NCI-H446 (cell line): Measurements from ENCODE around the gene MT3.

ENCODE experiments used
- DNase-seq, 2 experiments: peaks; one replicate each; lab custom pipeline; 2025; lab: John Stamatoyannopoulos, UW

The MT3 gene

DNA sequence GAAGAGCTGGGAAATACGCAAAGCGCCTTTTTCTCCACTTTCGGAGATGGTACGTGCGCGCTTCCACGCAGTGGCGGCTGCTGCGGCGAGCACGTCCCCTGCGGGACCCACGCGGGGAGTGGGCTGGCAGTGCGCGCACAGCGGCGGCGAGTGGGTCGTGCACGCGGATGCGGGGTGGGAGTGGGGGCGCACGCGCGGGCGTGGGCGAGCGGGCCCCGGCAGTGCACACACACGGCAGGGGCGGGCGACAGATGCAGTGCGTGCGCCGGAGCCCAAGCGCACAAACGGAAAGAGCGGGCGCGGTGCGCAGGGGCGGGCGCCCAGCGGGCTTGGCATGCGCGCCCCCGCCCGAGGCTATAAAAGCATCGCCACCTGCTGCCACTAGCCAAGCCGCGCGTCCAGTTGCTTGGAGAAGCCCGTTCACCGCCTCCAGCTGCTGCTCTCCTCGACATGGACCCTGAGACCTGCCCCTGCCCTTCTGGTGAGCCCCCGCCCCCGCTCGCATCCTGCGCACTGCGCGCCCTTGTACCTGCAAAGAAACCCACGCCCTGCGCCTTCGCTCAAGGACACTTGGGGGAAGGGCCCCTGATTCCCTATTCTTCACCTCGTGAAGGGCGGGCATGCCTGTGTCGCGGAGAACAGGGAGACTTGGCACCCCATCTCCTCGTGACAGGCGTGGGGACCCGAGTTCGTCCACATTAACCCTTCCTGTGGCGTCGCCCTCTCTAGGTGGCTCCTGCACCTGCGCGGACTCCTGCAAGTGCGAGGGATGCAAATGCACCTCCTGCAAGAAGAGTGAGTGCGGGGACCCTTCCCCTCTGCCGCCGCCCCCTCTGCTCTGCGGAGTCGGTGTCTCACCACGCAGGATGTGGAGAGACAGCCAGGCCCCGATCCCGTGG is at the start of gene MT3:
Gene MT3, plus strand, starts transcription at position 388 of the 899 bp plus-strand sequence. Its CDS starts 63 bp downstream, at position 451.
- DNase-seq = no peak

GRCh38 chr16:56539656-56540055 is 49.7 kb upstream of the MT3 start:
- peak; percentile 7 to 60 for DNase-seq

GRCh38 chr16:56542039-56542438 is 47.3 kb upstream of the MT3 start:
- DNase-seq = no peak

GRCh38 chr16:56547120-56547948 is 42.0 kb upstream of the MT3 start:
- DNase-seq = no peak

DNA sequence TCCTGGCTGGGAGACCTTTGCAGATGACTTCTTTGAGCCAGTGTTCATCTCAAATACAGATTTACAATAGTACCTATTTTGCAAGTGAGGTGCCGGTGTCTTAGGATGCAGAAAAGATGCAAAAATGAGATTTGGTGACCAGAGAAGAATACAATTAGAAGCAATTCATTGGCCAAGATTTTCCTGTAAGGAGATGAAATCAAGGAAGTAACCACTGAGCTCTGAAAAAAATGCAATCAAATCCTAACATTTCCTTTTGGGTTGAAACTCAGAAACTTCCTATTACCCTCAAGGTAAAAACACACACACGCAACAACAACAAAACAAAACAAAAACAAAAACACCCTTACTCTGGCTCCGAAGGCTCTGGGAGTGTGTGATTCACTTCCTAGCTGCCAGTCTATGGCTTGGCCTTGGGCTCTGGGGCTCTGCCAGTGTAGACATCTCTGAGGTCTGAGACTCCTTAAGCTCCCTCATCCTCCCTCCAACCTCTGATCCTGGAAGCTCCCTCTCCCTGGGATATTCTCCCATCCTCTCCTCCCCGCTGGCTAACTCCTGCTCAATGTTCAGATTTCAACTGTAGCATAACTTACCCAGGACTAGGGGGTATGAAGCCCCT is 41.3 kb upstream of the MT3 start:
- no peak for DNase-seq

GRCh38 chr16:56549161-56549560 is 40.2 kb upstream of the MT3 start:
- DNase-seq = no peak

DNA sequence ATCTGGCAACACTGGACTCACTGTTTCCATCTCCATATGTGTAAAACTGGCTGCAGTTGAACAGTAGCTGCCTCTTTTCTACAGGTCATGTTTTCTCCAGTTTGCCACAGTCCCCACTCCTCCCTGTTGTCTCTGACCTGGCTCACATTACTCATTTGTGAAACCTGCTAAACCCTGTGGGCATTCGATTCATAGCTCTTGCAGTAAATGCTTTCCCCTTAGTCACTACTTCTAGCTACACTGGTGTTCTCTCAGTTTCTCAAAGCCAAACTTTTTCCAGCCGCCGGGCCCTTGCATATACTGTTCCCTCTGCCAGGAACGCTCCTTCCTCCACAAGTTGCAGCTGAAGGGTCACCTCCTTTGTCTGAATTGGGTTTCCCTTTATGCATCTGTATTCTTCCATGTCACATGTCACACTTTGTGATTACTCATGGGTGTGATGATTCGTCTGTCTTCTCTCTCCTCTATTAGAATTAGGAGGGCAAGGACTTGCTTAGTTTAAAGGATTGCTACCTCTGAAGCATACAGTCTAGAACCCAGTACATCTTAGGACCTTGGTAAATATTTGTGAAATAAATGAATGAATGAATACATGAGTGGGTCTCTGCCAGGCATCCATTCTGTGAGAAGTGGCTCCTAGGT is 39.5 kb upstream of the MT3 start:
- DNase-seq = no peak

DNA sequence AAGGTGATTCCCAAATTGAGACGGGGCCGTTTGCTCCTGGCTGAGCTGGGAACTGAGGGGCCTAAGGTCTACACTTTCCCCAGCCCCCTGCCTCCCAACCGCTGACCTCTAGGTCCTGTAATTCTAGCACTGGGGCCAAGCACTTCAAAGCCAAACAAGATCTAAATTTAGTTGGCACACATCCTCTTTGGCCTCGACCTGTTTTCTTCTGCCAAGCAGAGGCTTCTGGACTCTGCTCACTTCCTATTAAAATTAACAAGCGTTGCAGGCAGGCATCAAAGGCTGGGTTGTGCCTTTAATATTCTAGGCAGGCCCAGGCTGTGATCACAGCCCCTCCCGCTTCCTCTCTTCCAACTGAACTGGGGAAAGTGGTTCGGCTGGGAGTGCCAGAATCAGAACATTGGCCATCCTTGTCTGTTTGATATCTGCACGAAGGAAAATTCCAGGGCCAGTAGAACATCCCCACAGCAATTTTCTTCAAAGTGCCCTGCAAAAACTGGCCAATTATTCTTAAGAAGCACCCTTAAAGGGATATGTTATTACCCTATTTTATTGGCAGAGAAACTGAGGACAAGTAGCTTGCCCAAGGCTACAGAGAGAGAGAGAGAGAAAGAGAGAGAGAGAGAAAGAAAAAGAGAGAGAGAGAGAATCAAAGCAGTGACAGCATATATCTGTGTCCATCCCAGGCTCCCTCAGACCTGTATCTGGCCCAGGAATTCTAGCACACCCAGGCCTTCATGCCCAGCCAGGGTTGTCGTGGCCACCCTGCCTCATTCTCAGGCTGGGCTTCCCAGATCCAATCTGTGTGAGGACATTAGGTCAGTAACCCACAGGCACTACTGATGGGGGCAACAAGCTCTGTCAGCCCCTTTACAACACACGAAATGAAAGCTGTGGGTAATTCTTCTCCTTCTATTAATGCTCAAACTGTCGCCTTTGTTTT is 37.3 kb upstream of the MT3 start:
- peak in 1 of 2 experiments; percentile 46 for DNase-seq

- DNase-seq = no peak
Measured at GRCh38 chr16:56554441-56554840, 34.9 kb upstream of the MT3 start.

GRCh38 chr16:56558024-56558747 is 31.1 kb upstream of the MT3 start:
- DNase-seq = peak; percentile 87 to 95

DNA sequence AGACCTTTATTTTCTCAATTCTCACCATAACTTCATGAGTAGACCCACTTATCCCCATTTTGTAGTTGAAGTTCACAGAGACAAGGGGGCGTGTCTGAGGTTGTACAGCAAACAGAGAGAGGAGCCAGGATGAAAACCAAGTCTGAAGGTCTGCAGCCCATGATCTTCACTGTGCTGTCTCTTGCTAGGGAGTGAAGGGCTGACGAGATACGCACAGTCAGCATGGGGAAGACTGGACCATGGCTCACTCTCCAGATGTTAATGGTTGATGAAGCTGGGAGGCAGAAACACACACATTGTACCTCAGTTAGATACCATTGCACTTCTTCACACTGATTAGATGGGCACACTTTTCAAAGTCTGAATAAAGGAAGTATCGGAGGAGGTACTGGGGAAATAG is 30.2 kb upstream of the MT3 start:
- DNase-seq = no peak

GRCh38 chr16:56560447-56560846 is 28.9 kb upstream of the MT3 start:
- DNase-seq = no peak

- DNase-seq = no peak
Measured at GRCh38 chr16:56561126-56561525, 28.2 kb upstream of the MT3 start.

- no peak for DNase-seq
Measured at GRCh38 chr16:56564793-56565477, 24.4 kb upstream of the MT3 start, which contains the start of gene MT4. Gene MT4, plus strand, starts transcription at chr16:56565073. Its CDS starts 56 bp downstream, at chr16:56565129.

- no peak for DNase-seq
Measured at GRCh38 chr16:56569971-56570370, 19.4 kb upstream of the MT3 start.

DNA sequence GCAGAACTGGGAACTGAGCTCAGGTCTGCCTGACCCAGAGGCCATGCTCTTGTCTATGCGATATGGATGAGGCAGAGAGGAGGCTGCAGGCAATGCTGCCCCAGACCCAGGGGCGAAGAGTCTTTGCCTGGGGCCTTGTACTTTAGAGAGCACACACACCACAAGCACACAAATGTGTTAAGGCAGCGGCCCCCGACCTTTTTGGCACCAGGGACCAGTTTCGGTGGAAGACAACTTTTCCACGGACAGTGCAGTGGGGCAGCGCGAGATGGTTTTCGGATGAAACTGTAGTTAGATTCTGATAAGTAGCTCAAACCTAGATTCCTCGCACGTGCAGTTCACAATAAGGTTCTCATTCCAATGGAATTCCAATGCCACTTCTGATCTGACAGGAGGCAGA is 17.8 kb upstream of the MT3 start:
- no peak for DNase-seq

GRCh38 chr16:56574625-56575024 is 14.7 kb upstream of the MT3 start:
- no peak for DNase-seq

DNA sequence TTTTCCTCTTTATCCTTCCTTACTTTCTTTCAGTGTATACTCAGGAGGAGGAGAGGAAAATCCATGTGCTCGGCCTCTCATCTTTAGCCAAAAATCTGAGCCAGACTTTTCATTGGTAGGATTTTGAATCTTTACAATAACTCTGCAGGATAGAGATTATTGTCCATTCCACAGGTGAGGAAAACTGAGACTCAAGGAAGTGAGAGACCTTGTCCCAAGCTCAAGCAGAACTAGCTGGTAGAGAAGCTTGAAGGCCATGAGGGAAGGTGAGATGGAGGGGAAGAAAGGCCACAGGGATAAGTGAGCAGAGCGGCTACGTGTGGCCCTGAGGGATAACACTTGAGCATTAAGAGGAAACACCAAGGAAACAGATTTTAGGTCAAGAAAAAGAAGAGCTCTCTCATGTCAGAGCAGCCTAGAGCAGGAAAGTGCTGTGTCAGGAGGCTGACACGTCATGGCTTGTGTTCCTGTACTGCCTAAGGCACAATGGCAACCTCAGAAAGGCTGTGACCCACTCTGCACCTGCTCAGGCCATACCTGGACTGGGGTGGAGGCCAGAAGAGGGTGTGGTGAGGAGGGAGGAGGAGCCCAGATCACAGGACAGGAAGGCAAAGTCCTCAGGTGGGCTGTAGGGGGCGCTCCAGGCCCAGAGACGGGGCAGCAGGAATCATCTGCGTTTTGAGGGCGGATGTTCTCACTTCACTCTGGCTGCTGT is 12.6 kb upstream of the MT3 start:
- no peak for DNase-seq

DNA sequence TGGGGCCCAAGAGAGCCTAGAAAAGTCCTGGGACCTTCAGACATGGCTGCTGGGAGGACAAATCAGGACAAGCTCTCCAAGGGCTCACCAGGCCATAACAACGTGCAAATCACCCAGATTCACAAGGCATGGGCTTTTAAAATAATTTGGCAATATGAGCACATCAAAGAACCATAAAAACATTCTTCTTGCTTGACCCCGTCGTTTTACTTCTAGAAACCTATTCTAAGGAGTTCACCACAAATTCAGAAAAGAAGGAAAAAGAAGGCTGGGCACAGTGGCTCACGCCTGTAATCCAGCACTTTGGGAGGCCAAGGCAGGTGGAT is 12.1 kb upstream of the MT3 start:
- DNase-seq = no peak
